Brain pericyte (primary cell): ENCODE measurements around the gene KLF7.

Source experiments
- DNase-seq: peaks from one replicate; pipeline ENCODE4 v3.0.0-alpha.2; 2012; ENCODE audit warnings: low read depth, low spot score

The KLF7 gene

GRCh38 chr2:207149249-207150213 is 16.2 kb downstream of the KLF7 start:
- no peak for DNase-seq

GRCh38 chr2:207148020-207148419 is 17.7 kb downstream of the KLF7 start:
- DNase-seq, result no peak

GRCh38 chr2:207144173-207144785 is 21.5 kb downstream of the KLF7 start:
- no peak for DNase-seq

GRCh38 chr2:207143215-207144172 is 22.3 kb downstream of the KLF7 start:
- DNase-seq, result no peak

GRCh38 chr2:207142461-207142860 is 23.3 kb downstream of the KLF7 start:
- DNase-seq, result no peak

GRCh38 chr2:207141386-207141785 is 24.4 kb downstream of the KLF7 start:
- no peak for DNase-seq

- DNase-seq, result no peak
Measured at GRCh38 chr2:207140265-207140664, 25.5 kb downstream of the KLF7 start.

GRCh38 chr2:207139552-207139951 is 26.2 kb downstream of the KLF7 start:
- no peak for DNase-seq

GRCh38 chr2:207138627-207139297 is 27.0 kb downstream of the KLF7 start:
- DNase-seq, result no peak

GRCh38 chr2:207137596-207138337 is 28.0 kb downstream of the KLF7 start:
- no peak for DNase-seq

GRCh38 chr2:207136874-207137273 is 28.9 kb downstream of the KLF7 start:
- DNase-seq, result no peak

- no peak for DNase-seq
Measured at GRCh38 chr2:207135801-207136457, 29.8 kb downstream of the KLF7 start.

- DNase-seq, result no peak
Measured at GRCh38 chr2:207135340-207135739, 30.4 kb downstream of the KLF7 start.

GRCh38 chr2:207133820-207134519 is 31.8 kb downstream of the KLF7 start:
- DNase-seq, result no peak

GRCh38 chr2:207133458-207133819 is 32.3 kb downstream of the KLF7 start:
- DNase-seq, result no peak

GRCh38 chr2:207132019-207132418 is 33.7 kb downstream of the KLF7 start:
- DNase-seq, result no peak

GRCh38 chr2:207131594-207131993 is 34.2 kb downstream of the KLF7 start:
- no peak for DNase-seq

GRCh38 chr2:207130958-207131521 is 34.7 kb downstream of the KLF7 start:
- DNase-seq, result no peak

- no peak for DNase-seq
Measured at GRCh38 chr2:207129821-207130220, 35.9 kb downstream of the KLF7 start.
